ENCODE data around the gene DCLK3. TPM values are rescaled to one million over a fixed set of nuclear protein-coding genes. Genes with fewer than 3 reads are reported as not detected.

Gene DCLK3
- total RNA-seq, 1 experiment from 2014 or later = not detected

- CTCF ChIA-PET = no interaction called here
- no peaks in the 10 kb centered on the region for H3K9me3 ChIP-seq (ENCODE audit: control insufficient read depth, insufficient read depth, low read depth, low read length)
- H3K4me1 ChIP-seq (ENCODE audit: control insufficient read depth, insufficient read depth, low read length) = no peaks in the 10 kb centered on the region
- TF ChIP-seq CTCF (IDR thresholded peaks at IDR 0.05) (no peak), SIN3A (IDR thresholded peaks at IDR 0.05; ENCODE audit: borderline replicate concordance, insufficient read depth, low read depth, low read length) (no peak), TCF7L2 (IDR thresholded peaks at IDR 0.05; ENCODE audit: low read depth, low read length) (no peak), REST (IDR thresholded peaks at IDR 0.05; ENCODE audit: insufficient read depth in 1 of 2, low read depth in 2 of 2, low read length in 1 of 2) (no peak), POLR2AphosphoS5 (IDR thresholded peaks at IDR 0.05; ENCODE audit: low read depth, low read length) (no peak)
- DNase-seq (ENCODE audit: low read depth, low spot score) (no peak), ATAC-seq (no peak)
- in situ Hi-C loops (cut with HindIII; ENCODE audit: low pct_unique_long_range_greater_than_20kb, low sequenced_read_pairs) (no loop called here), intact Hi-C loops (cut with micrococcal nuclease; ENCODE audit: unreplicated experiment) (no loop called here)
- H3K36me3 ChIP-seq (ENCODE audit: control insufficient read depth, insufficient read depth, low read length) = no peaks in the 10 kb centered on the region
- no peak overlapping the region for H3K27ac ChIP-seq (ENCODE audit: low read length)
- peaks cover 2% of the 10 kb centered on the region; the same call in 1 of the 2 replicates for H3K27me3 ChIP-seq (ENCODE audit: control insufficient read depth, insufficient read depth, low read length)
- H3K4me3 ChIP-seq (ENCODE audit: low read depth in 2 of 2, low read length in 2 of 2) = no peak overlapping the region
- POLR2A ChIA-PET = no interaction called here
- no TSS peak for BruUV-seq (replicated peaks)
Measured at GRCh38 chr3:36774052-36774451, 9.7 kb upstream of the DCLK3 start.

- no peak for TF ChIP-seq SIN3A (IDR thresholded peaks at IDR 0.05; ENCODE audit: borderline replicate concordance, insufficient read depth, low read depth, low read length)
- TF ChIP-seq POLR2AphosphoS5 (IDR thresholded peaks at IDR 0.05; ENCODE audit: low read depth, low read length) = no peak
- TF ChIP-seq TCF7L2 (IDR thresholded peaks at IDR 0.05; ENCODE audit: low read depth, low read length) = no peak
- TF ChIP-seq CTCF (IDR thresholded peaks at IDR 0.05) = no peak
- no peak for TF ChIP-seq REST (IDR thresholded peaks at IDR 0.05; ENCODE audit: insufficient read depth in 1 of 2, low read depth in 2 of 2, low read length in 1 of 2)
- in situ Hi-C loops (cut with HindIII; ENCODE audit: low pct_unique_long_range_greater_than_20kb, low sequenced_read_pairs) = no loop called here
Measured at GRCh38 chr3:36771931-36772330, 7.6 kb upstream of the DCLK3 start.

More at GRCh38 chr3:36771931-36772330, 7.6 kb upstream of the DCLK3 start:
- Histone ChIP-seq H3K9me3 (ENCODE audit: control insufficient read depth, insufficient read depth, low read depth, low read length) (no peaks in the 10 kb centered on the region), H3K4me1 (ENCODE audit: control insufficient read depth, insufficient read depth, low read length) (no peaks in the 10 kb centered on the region), H3K4me3 (ENCODE audit: low read depth in 2 of 2, low read length in 2 of 2) (no peak overlapping the region), H3K36me3 (ENCODE audit: control insufficient read depth, insufficient read depth, low read length) (no peaks in the 10 kb centered on the region), H3K27ac (ENCODE audit: low read length) (no peak overlapping the region), H3K27me3 (ENCODE audit: control insufficient read depth, insufficient read depth, low read length) (peaks cover 2% of the 10 kb centered on the region; the same call in 1 of the 2 replicates)
- POLR2A ChIA-PET = no interaction called here
- no peak for DNase-seq (ENCODE audit: low read depth, low spot score)
- CTCF ChIA-PET = no interaction called here
- ATAC-seq = no peak
- intact Hi-C loops (cut with micrococcal nuclease; ENCODE audit: unreplicated experiment) = no loop called here
- BruUV-seq (replicated peaks) = no TSS peak
